ENCODE data around the gene LDB2. TPM values are rescaled to one million over a fixed set of nuclear protein-coding genes. Genes with fewer than 3 reads are reported as not detected.

Gene LDB2
- total RNA-seq, 4 donors from 2014 or later: 3.9 to 43.7 (median 7.8) TPM

GRCh38 chr4:16687845-16688244 is 210.6 kb downstream of the LDB2 start:
- DNase-seq: no peak
- Histone ChIP-seq H3K9me3 (no peaks in the 10 kb centered on the region), H3K27me3 (no peaks in the 10 kb centered on the region), H3K4me3 (no peak overlapping the region), H3K36me3 (no peaks in the 10 kb centered on the region), H3K4me1 (no peaks in the 10 kb centered on the region), H3K27ac (no peak overlapping the region)
- TF ChIP-seq POLR2A (IDR thresholded peaks at IDR 0.05) (no peak), CTCF (IDR thresholded peaks at IDR 0.05) (no peak)

- H3K36me3 ChIP-seq: no peaks in the 10 kb centered on the region
- H3K9me3 ChIP-seq: no peaks in the 10 kb centered on the region
- H3K4me3 ChIP-seq: no peak overlapping the region
- no peak for TF ChIP-seq POLR2A (IDR thresholded peaks at IDR 0.05)
- no peak for TF ChIP-seq CTCF (IDR thresholded peaks at IDR 0.05)
- no peaks in the 10 kb centered on the region for H3K4me1 ChIP-seq
- H3K27me3 ChIP-seq: no peaks in the 10 kb centered on the region
- no peak overlapping the region for H3K27ac ChIP-seq
- DNase-seq: no peak
Observed at GRCh38 chr4:16687011-16687410, 211.4 kb downstream of the LDB2 start.

GRCh38 chr4:16686195-16686594 is 212.2 kb downstream of the LDB2 start:
- Histone ChIP-seq H3K27ac (no peak overlapping the region), H3K27me3 (no peaks in the 10 kb centered on the region), H3K9me3 (no peaks in the 10 kb centered on the region), H3K4me3 (no peak overlapping the region), H3K4me1 (no peaks in the 10 kb centered on the region), H3K36me3 (no peaks in the 10 kb centered on the region)
- TF ChIP-seq POLR2A (IDR thresholded peaks at IDR 0.05) (no peak), CTCF (IDR thresholded peaks at IDR 0.05) (no peak)
- DNase-seq: no peak

- Histone ChIP-seq H3K4me3 (no peak overlapping the region), H3K27me3 (no peaks in the 10 kb centered on the region), H3K36me3 (no peaks in the 10 kb centered on the region), H3K27ac (no peak overlapping the region), H3K9me3 (no peaks in the 10 kb centered on the region), H3K4me1 (no peaks in the 10 kb centered on the region)
- no peak for TF ChIP-seq CTCF (IDR thresholded peaks at IDR 0.05)
- TF ChIP-seq POLR2A (IDR thresholded peaks at IDR 0.05): no peak
- no peak for DNase-seq
Observed at GRCh38 chr4:16685536-16685935, 212.9 kb downstream of the LDB2 start.

GRCh38 chr4:16684935-16685334 is 213.5 kb downstream of the LDB2 start:
- no peak overlapping the region for H3K27ac ChIP-seq
- H3K9me3 ChIP-seq: no peaks in the 10 kb centered on the region

More at GRCh38 chr4:16684935-16685334, 213.5 kb downstream of the LDB2 start:
- H3K4me1 ChIP-seq: no peaks in the 10 kb centered on the region
- TF ChIP-seq POLR2A (IDR thresholded peaks at IDR 0.05): no peak
- TF ChIP-seq CTCF (IDR thresholded peaks at IDR 0.05): no peak
- H3K36me3 ChIP-seq: no peaks in the 10 kb centered on the region
- DNase-seq: no peak
- H3K4me3 ChIP-seq: no peak overlapping the region
- H3K27me3 ChIP-seq: no peaks in the 10 kb centered on the region
